HCT116 (cell line): ENCODE results near the gene ITGA7. TPM values are rescaled to one million over a fixed set of nuclear protein-coding genes. Genes with fewer than 3 reads are reported as not detected.

Source experiments
- ATAC-seq: fragments of 200-7000 bp; cut with Tn5 transposase; 2 replicates; pipeline ENCODE4 v1.9.1; 2020; ENCODE audit warnings: mild to moderate bottlenecking, moderate library complexity
- BruUV-seq: library from RNA; stranded (reverse); fragments of 400-500 nt; replicated peaks from 2 replicates; lab custom pipeline; 2021; lab: Mats Ljungman, UMichigan
- CTCF ChIA-PET: fragments of 300-600 bp; sonication (Branson Sonifier 250); formaldehyde crosslinking; loops from one replicate; lab custom pipeline; 2021; ENCODE audit warnings: antibody characterized with exemption; lab: Charles Lee
- POLR2A ChIA-PET: fragments of 300-600, 350-600 bp; sonication (Branson Sonifier 250); formaldehyde crosslinking; loops from one replicate; lab custom pipeline; 2021; ENCODE audit warnings: antibody characterized with exemption; lab: Charles Lee
- RAD21 ChIA-PET, 2 experiments: fragments of 300-600 bp; sonication (Branson Sonifier 250); formaldehyde crosslinking; loops; one replicate each; lab custom pipeline; 2023; ENCODE audit warnings: low total read pairs in 2 of 2; ENCODE audit not compliant: uncharacterized antibody in 2 of 2, unreplicated experiment in 2 of 2, low non-redundant PET in 1 of 2; lab: Charles Lee
- DNase-seq: peaks from one replicate; pipeline ENCODE4 v3.0.0-alpha.2; 2010; ENCODE audit warnings: low read depth, low spot score
- H2AFZ ChIP-seq: fragments of 200-600 bp; shearing (Covaris generic), sonication (generic); 2 replicates; pipeline ENCODE4 v1.6.1; 2017; ENCODE audit warnings: low read depth, mixed run types, mixed read lengths, antibody characterized with exemption, low read length; ENCODE audit not compliant: poor library complexity, severe bottlenecking
- H3K27ac ChIP-seq: 2 replicates; pipeline ENCODE4 v1.5.1; 2012; ENCODE audit warnings: low read depth, low read length
- H3K27me3 ChIP-seq: fragments of 200-600 bp; sonication (generic); 2 replicates; pipeline ENCODE4 v1.6.1; 2016; ENCODE audit warnings: mixed run types, low read length, mixed read lengths; ENCODE audit not compliant: insufficient read depth
- H3K36me3 ChIP-seq, 2 experiments: fragments of 200-500 bp in 1 of 2; fragments of 200-600 bp in 1 of 2; sonication (Bioruptor generic) in 1 of 2; sonication (generic) in 1 of 2; 2 replicates each; pipeline versions ENCODE4 v1.5.1 to v1.6.1; 2014 to 2016; ENCODE audit warnings: low read length in 2 of 2, inconsistent platforms in 1 of 2, mixed read lengths in 1 of 2, mixed run types in 1 of 2; ENCODE audit not compliant: insufficient read depth in 2 of 2, control insufficient read depth in 1 of 2
- H3K4me1 ChIP-seq, 2 experiments: fragments of 200-600 bp in 1 of 2; sonication (generic) in 1 of 2; 2 replicates each; pipeline versions ENCODE4 v1.5.1 to v1.6.1; 2012 to 2017; ENCODE audit warnings: low read length in 2 of 2, inconsistent platforms in 1 of 2, mild to moderate bottlenecking in 1 of 2, mixed read lengths in 1 of 2, mixed run types in 1 of 2, moderate library complexity in 1 of 2; ENCODE audit not compliant: insufficient read depth in 2 of 2, control insufficient read depth in 1 of 2
- H3K4me2 ChIP-seq: fragments of 200-600 bp; sonication (generic); 2 replicates; pipeline ENCODE4 v1.6.1; 2017; ENCODE audit warnings: mixed run types, low read length, mixed read lengths
- H3K4me3 ChIP-seq, 2 experiments: fragments of 200-600 bp in 1 of 2; sonication (generic) in 1 of 2; replicated peaks in 1 of 2; 2 replicates each; pipeline ENCODE4 v1.5.1; 2011 to 2016; ENCODE audit warnings: low read length in 2 of 2, control low read depth in 1 of 2, low read depth in 1 of 2, mild to moderate bottlenecking in 1 of 2, mixed read lengths in 1 of 2, mixed run types in 1 of 2
- H3K79me2 ChIP-seq: fragments of 200-600 bp; sonication (generic); 2 replicates; pipeline ENCODE4 v1.6.1; 2017; ENCODE audit warnings: mild to moderate bottlenecking, mixed run types, low read length, moderate library complexity, mixed read lengths; ENCODE audit not compliant: insufficient read depth
- H3K9ac ChIP-seq: fragments of 200-600 bp; sonication (generic); 2 replicates; pipeline ENCODE4 v1.6.1; 2016; ENCODE audit warnings: low read length, mixed read lengths
- H3K9me2 ChIP-seq: fragments of 200-600 bp; sonication (generic), shearing (Covaris generic); 2 replicates; pipeline ENCODE4 v1.6.1; 2017; ENCODE audit warnings: mixed run types, mild to moderate bottlenecking, moderate library complexity; ENCODE audit not compliant: insufficient read depth
- H3K9me3 ChIP-seq, 2 experiments: fragments of 200-500 bp in 1 of 2; fragments of 200-600 bp in 1 of 2; sonication (Bioruptor generic) in 1 of 2; sonication (generic) in 1 of 2; 2 replicates each; pipeline ENCODE4 v1.6.1; 2014 to 2017; ENCODE audit warnings: low read length in 2 of 2, mixed read lengths in 2 of 2, inconsistent platforms in 1 of 2, low read depth in 1 of 2, mild to moderate bottlenecking in 1 of 2, mixed run types in 1 of 2, moderate library complexity in 1 of 2; ENCODE audit not compliant: control insufficient read depth in 1 of 2, insufficient read depth in 1 of 2
- H4K20me1 ChIP-seq: fragments of 200-600 bp; sonication (generic), shearing (Covaris generic); 2 replicates; pipeline ENCODE4 v1.6.1; 2017; ENCODE audit warnings: mixed run types, mild to moderate bottlenecking, moderate library complexity; ENCODE audit not compliant: insufficient read depth
- CBX3 ChIP-seq: IDR thresholded peaks from 2 replicates; pipeline ENCODE4 v1.6.1; 2012; ENCODE audit warnings: low read depth
- EGR1 ChIP-seq: IDR thresholded peaks from 2 replicates; pipeline ENCODE4 v1.6.1; 2012; ENCODE audit warnings: low read depth
- ELF1 ChIP-seq: IDR thresholded peaks from 2 replicates; pipeline ENCODE4 v1.6.1; 2012; ENCODE audit warnings: low read depth, borderline replicate concordance
- EZH2phosphoT487 ChIP-seq: fragments of 200-600 bp; IDR thresholded peaks from 2 replicates; pipeline ENCODE4 v1.6.1; 2018; ENCODE audit warnings: antibody characterized with exemption, borderline replicate concordance
- FOSL1 ChIP-seq: IDR thresholded peaks from 2 replicates; pipeline ENCODE4 v1.6.1; 2012; ENCODE audit warnings: low read depth
- MAX ChIP-seq: IDR thresholded peaks from 2 replicates; pipeline ENCODE4 v1.6.1; 2012
- POLR2AphosphoS5 ChIP-seq: IDR thresholded peaks from 2 replicates; pipeline ENCODE4 v1.6.1; 2011; ENCODE audit warnings: mild to moderate bottlenecking, low read depth, low read length, moderate library complexity
- SRF ChIP-seq: IDR thresholded peaks from 2 replicates; pipeline ENCODE4 v1.6.1; 2012; ENCODE audit warnings: low read depth
- YY1 ChIP-seq: IDR thresholded peaks from 2 replicates; pipeline ENCODE4 v1.6.1; 2011; ENCODE audit warnings: low read length, low read depth, moderate library complexity, mild to moderate bottlenecking; ENCODE audit not compliant: insufficient replicate concordance; ENCODE audit errors: extremely low read depth
- ZBTB33 ChIP-seq: IDR thresholded peaks from 2 replicates; pipeline ENCODE4 v1.6.1; 2011; ENCODE audit warnings: mild to moderate bottlenecking, low read length, moderate library complexity; ENCODE audit not compliant: insufficient replicate concordance; ENCODE audit errors: extremely low read depth
- ZFX ChIP-seq: fragments of 450-650 bp; IDR thresholded peaks from 2 replicates; pipeline ENCODE4 v1.6.1; 2017
- ZNF274 ChIP-seq: fragments of 200-500 bp; sonication (Bioruptor generic); IDR thresholded peaks from 2 replicates; pipeline ENCODE4 v1.6.1; 2014; ENCODE audit warnings: mild to moderate bottlenecking, low read depth, low read length, inconsistent platforms
- intact Hi-C: fragments of 100-400 bp; cut with micrococcal nuclease; formaldehyde crosslinking; loops from 2 replicates; pipeline ENCODE4 v1.10.0; 2022
- total RNA-seq: library from RNA; stranded (reverse); gene quantifications from one replicate; pipeline ENCODE4 v1.2.1, GENCODE V29; 2021; ENCODE audit not compliant: unreplicated experiment
- TF ChIP-seq, protein P1 (sequence below), 3 experiments: fragments of 200-600 bp in 1 of 3; sonication (generic) in 1 of 3; IDR thresholded peaks in 2 of 3; conservative IDR thresholded peaks in 1 of 3; 2 replicates each; pipeline ENCODE4 v1.5.1; 2012 to 2017; ENCODE audit warnings: low read depth in 2 of 3, low read length in 2 of 3, antibody characterized with exemption in 1 of 3, borderline replicate concordance in 1 of 3, control low read depth in 1 of 3, mild to moderate bottlenecking in 1 of 3, mixed read lengths in 1 of 3, mixed run types in 1 of 3, moderate library complexity in 1 of 3; ENCODE audit not compliant: insufficient read depth in 1 of 3

Gene ITGA7
- total RNA-seq, 1 experiment from 2014 or later = 17.8 TPM

DNA sequence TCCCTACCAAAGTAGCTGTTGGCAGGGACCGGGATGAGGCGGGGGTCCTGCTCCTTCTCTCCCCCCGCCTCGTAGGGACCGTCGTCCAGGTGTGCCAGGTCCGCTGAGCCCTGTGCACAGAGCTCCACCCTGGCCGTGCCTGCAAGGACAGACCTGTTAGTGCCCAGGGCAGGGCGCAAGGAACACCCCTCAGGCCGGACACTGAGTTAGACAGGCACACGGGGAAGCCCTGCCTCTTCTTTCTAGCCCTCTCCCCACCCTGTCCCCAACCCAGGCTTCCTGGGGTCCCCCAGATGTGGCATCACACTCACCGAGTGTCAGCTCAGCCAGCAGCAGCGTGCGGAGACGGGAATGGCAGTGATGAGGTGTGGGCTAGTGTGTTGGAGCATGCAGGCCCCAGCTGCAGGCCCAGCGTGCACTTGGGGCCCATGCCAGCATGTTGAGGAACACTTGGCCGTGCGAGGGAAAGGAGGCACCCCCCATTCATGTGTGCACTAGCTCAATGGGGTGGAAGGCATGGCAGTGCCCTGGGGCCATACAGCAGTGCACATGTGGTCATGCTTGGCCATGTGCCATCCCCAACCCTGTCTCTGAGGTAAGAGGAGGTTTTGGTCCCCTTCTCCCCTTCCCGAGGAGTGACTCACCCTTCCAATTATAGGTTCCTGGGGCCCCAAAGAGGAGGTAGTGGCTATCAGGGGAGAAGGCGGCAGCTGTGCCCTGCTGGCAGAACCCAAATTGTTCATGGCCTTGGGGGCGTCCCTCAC is 7.3 kb downstream of the ITGA7 start:
- ATAC-seq (no peak), DNase-seq (no peak)
- POLR2A ChIA-PET = no interaction called here
- no peaks in the 10 kb centered on the region for H4K20me1 ChIP-seq
- CTCF ChIA-PET = interaction anchor here (1.2 kb wide), 1 partner anchor 36 kb away, joined by 3 read pairs; no protein-coding TSS in a partner anchor
- H3K79me2 ChIP-seq = no peaks in the 10 kb centered on the region
- intact Hi-C loops = no loop called here
- H3K9me2 ChIP-seq = no peaks in the 10 kb centered on the region
- H3K27me3 ChIP-seq = no peaks in the 10 kb centered on the region
- H3K4me3 ChIP-seq = no peak overlapping the region
- no peaks in the 10 kb centered on the region for H3K9me3 ChIP-seq
- no peak overlapping the region for H2AFZ ChIP-seq
- no peak overlapping the region for H3K9ac ChIP-seq
- H3K27ac ChIP-seq = no peak overlapping the region
- peaks cover 0 to 4% of the 10 kb centered on the region in 2 experiments; a peak in 1 of 4 replicates for H3K4me1 ChIP-seq
- RAD21 ChIA-PET = no interaction called here
- no peak overlapping the region for H3K4me2 ChIP-seq
- no peak for TF ChIP-seq ZNF274
- TF ChIP-seq YY1 = no peak
- no peak for TF ChIP-seq CBX3
- no peak for TF ChIP-seq ELF1
- TF ChIP-seq EGR1 = no peak
- no peak for TF ChIP-seq FOSL1
- TF ChIP-seq, protein P1, sequence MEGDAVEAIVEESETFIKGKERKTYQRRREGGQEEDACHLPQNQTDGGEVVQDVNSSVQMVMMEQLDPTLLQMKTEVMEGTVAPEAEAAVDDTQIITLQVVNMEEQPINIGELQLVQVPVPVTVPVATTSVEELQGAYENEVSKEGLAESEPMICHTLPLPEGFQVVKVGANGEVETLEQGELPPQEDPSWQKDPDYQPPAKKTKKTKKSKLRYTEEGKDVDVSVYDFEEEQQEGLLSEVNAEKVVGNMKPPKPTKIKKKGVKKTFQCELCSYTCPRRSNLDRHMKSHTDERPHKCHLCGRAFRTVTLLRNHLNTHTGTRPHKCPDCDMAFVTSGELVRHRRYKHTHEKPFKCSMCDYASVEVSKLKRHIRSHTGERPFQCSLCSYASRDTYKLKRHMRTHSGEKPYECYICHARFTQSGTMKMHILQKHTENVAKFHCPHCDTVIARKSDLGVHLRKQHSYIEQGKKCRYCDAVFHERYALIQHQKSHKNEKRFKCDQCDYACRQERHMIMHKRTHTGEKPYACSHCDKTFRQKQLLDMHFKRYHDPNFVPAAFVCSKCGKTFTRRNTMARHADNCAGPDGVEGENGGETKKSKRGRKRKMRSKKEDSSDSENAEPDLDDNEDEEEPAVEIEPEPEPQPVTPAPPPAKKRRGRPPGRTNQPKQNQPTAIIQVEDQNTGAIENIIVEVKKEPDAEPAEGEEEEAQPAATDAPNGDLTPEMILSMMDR (IDR thresholded peaks at IDR 0.05 in 2 of 3, conservative IDR thresholded peaks at IDR 0.05 in 1 of 3; ENCODE audit: borderline replicate concordance in 1 of 3, insufficient read depth in 1 of 3, low read depth in 2 of 3, low read length in 2 of 3) = no peak
- TF ChIP-seq ZFX = no peak
- no peak for TF ChIP-seq MAX
- no peak for TF ChIP-seq POLR2AphosphoS5
- no peak for TF ChIP-seq EZH2phosphoT487
- TF ChIP-seq SRF = no peak
- TF ChIP-seq ZBTB33 = no peak
- TF ChIP-seq, all 23 proteins: peak for 0
- BruUV-seq = no TSS peak
- no peaks in the 10 kb centered on the region for H3K36me3 ChIP-seq
